GM21825 (cell line): ENCODE results near the gene LIPK.

ENCODE experiments used
- ATAC-seq: cut with Tn5 transposase; IDR thresholded peaks from one replicate; pipeline ENCODE4 v1.9.1; 2021; ENCODE audit warnings: mild to moderate bottlenecking, moderate library complexity; ENCODE audit not compliant: unreplicated experiment

The LIPK gene

GRCh38 chr10:88781206-88781605 lies 75.2 kb downstream of the LIPK start:
- ATAC-seq: no peak

- ATAC-seq: no peak
Measured at GRCh38 chr10:88782222-88782621, 76.2 kb downstream of the LIPK start.

DNA sequence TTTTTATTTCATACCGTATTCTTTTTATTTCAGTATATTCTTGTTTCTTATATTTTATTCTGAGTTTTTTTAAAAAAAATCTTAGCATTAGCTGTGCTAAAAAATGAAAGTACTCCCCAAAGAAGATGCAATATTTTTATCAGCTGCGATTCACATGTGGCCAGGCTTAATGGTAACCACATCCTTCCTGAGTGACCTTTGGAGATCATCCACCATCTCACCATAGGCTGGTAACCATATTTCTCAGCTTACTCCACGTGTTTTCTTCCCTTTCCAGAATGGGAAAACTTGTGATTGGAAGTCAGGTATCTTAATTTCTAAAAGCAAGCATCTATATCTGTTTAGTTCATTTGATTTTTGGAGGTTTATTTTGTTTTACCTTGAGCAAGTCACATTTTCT lies 77.7 kb downstream of the LIPK start:
- ATAC-seq: no peak

GRCh38 chr10:88786032-88786770 lies 80.2 kb downstream of the LIPK start:
- ATAC-seq: no peak

DNA sequence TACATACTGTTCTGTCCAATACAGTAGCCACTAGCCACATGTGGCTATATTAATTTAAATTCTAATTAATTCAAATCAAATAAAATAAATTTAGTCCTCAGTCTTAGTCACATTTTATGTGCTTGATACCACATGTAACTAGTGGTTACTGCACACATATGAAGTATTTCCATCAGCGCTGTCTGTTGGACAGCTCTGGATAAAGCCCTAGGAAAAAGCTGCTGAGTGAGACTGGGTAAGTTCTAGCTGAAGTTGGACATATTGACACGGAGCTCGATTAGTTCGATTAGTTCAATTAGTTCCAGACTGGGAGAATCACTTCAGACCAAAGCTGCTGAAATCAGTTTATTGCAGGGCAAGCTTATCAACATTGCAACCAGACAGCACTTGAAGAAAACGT lies 81.4 kb downstream of the LIPK start:
- ATAC-seq: no peak

GRCh38 chr10:88788924-88789323 lies 82.9 kb downstream of the LIPK start:
- ATAC-seq: no peak

GRCh38 chr10:88791924-88792323 lies 85.9 kb downstream of the LIPK start:
- no peak for ATAC-seq

GRCh38 chr10:88792661-88793060 lies 86.6 kb downstream of the LIPK start:
- ATAC-seq: no peak

GRCh38 chr10:88793712-88794299 lies 87.8 kb downstream of the LIPK start:
- ATAC-seq: no peak

GRCh38 chr10:88794731-88795130 lies 88.7 kb downstream of the LIPK start:
- no peak for ATAC-seq

DNA sequence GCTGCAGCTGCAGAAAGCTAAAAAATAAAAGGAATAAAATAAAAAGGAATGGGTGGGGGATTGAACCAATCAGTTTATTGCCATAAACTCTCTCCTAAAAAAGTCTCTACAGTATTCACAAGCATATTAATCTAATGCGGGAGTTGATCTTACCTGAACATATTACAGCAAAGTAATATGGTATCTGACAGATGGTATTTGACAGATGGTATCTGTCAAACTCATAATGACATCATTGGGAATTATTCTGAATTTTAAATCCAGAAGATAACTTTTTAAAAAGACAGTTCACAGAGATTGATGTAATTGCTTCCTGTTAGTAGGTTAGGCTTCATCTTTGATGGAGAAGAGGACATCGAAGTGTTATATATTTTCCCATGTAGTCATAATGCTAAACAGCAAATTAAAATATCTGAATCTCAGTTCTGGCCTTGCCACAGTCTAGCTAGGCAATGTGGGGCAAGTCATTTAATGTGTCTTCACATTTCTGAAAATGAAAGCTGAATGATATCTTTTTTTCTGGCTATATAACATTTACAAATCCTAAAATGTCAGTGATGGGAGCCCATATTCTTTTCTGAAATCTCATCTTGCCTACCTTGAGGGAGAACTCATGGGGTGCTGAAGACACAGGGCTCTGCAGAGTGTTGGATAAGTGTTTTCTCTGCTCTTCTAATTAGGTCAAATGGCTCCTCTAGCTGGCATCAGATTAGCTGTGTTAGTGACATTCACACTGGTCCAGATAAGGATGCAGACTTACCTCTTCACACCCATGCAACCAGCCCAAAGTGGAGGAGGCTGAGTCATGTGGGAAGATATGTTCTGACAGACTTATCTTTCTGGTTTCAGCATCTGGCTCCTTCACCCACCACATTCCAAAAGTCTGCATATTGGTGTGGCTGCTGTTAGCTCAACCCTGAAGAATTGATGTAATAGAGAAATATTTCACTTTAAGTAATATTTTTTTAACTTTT lies 94.4 kb downstream of the LIPK start:
- no peak for ATAC-seq
